HepG2 (cell line): ENCODE measurements around the gene TLE7. TPM values are rescaled to one million over a fixed set of nuclear protein-coding genes. Genes with fewer than 3 reads are reported as not detected.

Source experiments
- DDIT3 ChIP-seq: sonication (generic); formaldehyde crosslinking; IDR thresholded peaks from 2 replicates; pipeline ENCODE4 v1.4.0; 2020; ENCODE audit warnings: mild to moderate bottlenecking, missing genetic modification reagents
- ETV5 ChIP-seq: IDR thresholded peaks from 2 replicates; pipeline ENCODE4 v1.6.1; 2018; ENCODE audit warnings: missing biosample characterization, missing genetic modification reagents, inconsistent platforms, borderline replicate concordance
- MIER2 ChIP-seq: IDR thresholded peaks from 2 replicates; pipeline ENCODE4 v1.6.1; 2016; ENCODE audit warnings: missing biosample characterization, missing genetic modification reagents
- NONO ChIP-seq, 2 experiments: fragments of 450-650 bp in 1 of 2; sonication (generic) in 1 of 2; formaldehyde crosslinking in 1 of 2; IDR thresholded peaks in 1 of 2; conservative IDR thresholded peaks in 1 of 2; 2 replicates each; pipeline versions ENCODE4 v1.6.1 to v1.8.0; 2017 to 2022; ENCODE audit warnings: mild to moderate bottlenecking in 1 of 2, missing genetic modification reagents in 1 of 2, moderate library complexity in 1 of 2
- SOX13 ChIP-seq, 3 experiments: fragments of 450-650 bp in 1 of 3; sonication (generic) in 1 of 3; formaldehyde crosslinking in 1 of 3; IDR thresholded peaks in 2 of 3; conservative IDR thresholded peaks in 1 of 3; 2 replicates each; pipeline versions ENCODE4 v1.5.0 to v1.6.1; 2016 to 2020; ENCODE audit warnings: antibody characterized with exemption in 1 of 3, mild to moderate bottlenecking in 1 of 3, missing compliant biosample characterization in 1 of 3, missing genetic modification reagents in 1 of 3, moderate library complexity in 1 of 3
- SRF ChIP-seq: IDR thresholded peaks from 2 replicates; pipeline ENCODE4 v1.6.1; 2011; ENCODE audit warnings: mild to moderate bottlenecking, low read depth, low read length, moderate library complexity
- TMF1 ChIP-seq: sonication (generic); formaldehyde crosslinking; IDR thresholded peaks from 2 replicates; pipeline ENCODE4 v1.8.1; 2022; ENCODE audit warnings: low read depth, missing genetic modification reagents
- ZFAT ChIP-seq: sonication (generic); formaldehyde crosslinking; conservative IDR thresholded peaks from 2 replicates; pipeline ENCODE4 v1.8.1; 2023; ENCODE audit warnings: missing genetic modification reagents, inconsistent platforms
- ZNF318 ChIP-seq: sonication (generic); formaldehyde crosslinking; IDR thresholded peaks from 2 replicates; pipeline ENCODE4 v1.4.0; 2020; ENCODE audit warnings: mild to moderate bottlenecking, missing genetic modification reagents
- ZNF367 ChIP-seq: sonication (generic); formaldehyde crosslinking; IDR thresholded peaks from 2 replicates; pipeline ENCODE4 v1.4.0; 2020; ENCODE audit warnings: missing genetic modification reagents, borderline replicate concordance
- ZNF772 ChIP-seq: sonication (generic); formaldehyde crosslinking; IDR thresholded peaks from 2 replicates; pipeline ENCODE4 v1.5.0; 2020; ENCODE audit warnings: mild to moderate bottlenecking, missing genetic modification reagents
- ZSCAN12 ChIP-seq: sonication (generic); formaldehyde crosslinking; IDR thresholded peaks from 2 replicates; pipeline ENCODE4 v1.9.0; 2021; ENCODE audit warnings: mild to moderate bottlenecking, missing genetic modification reagents
- polyA plus RNA-seq, 8 experiments: library from polyadenylated mRNA; depleted of rRNA in 3 of 8; stranded (reverse) in 7 of 8; unstranded in 1 of 8; fragments of >200 nt; fragmentation: Illumina TruSeq in 4 of 8; extraction: Trizol in 4 of 8; gene quantifications; 2 replicates each; pipeline versions ENCODE4 v1.2.1 to v1.2.3, GENCODE V29; 2011 to 2016; ENCODE audit warnings: low read depth in 4 of 8, missing spikeins in 1 of 8, mixed read lengths in 1 of 8; ENCODE audit not compliant: insufficient read depth in 1 of 8
- total RNA-seq, 5 experiments: library from RNA; depleted of rRNA; stranded (reverse); fragments of >200 nt; fragmentation: Illumina TruSeq; extraction: Trizol; gene quantifications; 2 replicates each; pipeline ENCODE4 v1.2.3, GENCODE V29; 2016; ENCODE audit warnings: low read depth in 1 of 5
- TF ChIP-seq, protein P1 (sequence below): sonication (generic); formaldehyde crosslinking; IDR thresholded peaks from 2 replicates; pipeline ENCODE4 v1.5.1; 2020; ENCODE audit warnings: mild to moderate bottlenecking, missing genetic modification reagents, moderate library complexity

The TLE7 gene
- total and polyA plus RNA-seq, 2 of the 13 experiments (the other 11 are each of a cell fraction or from before 2014, with no cell fraction given): not detected

DNA sequence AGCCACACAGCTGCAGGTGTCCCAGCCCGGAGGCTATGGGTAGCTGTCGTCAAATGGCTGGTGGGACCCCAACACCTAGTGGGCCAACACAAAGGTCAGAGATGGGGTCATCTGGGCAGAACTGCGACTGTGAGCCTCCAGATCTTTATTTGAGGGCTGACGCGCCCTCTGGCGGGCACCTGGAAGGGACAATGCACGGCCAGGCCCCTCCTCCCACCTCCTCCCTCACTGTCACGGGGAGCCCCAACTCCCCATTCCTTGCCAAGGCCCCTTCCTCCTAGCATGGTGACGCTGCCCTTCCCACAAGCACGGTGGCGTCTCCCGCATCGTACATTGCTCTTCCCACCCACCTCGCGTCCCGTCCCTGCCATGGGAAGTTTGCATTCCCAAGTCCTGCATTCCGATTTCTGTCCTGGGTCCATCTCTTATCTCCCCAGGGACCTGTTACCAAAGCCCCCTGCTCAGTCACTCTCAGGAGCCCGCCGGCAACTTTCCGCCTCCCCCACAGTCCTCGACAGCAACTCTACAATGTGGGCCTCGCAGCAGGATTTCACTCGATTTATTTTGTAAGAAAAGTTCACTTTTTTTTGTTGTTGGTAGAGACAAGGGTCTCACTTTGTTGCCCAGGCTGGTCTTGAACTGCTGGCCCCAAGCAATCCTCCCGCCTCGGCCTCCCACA lies 1.0 kb downstream of the TLE7 start (continued):
- TF ChIP-seq ZNF318 (CRISPR knock-in tag): no peak
- TF ChIP-seq TMF1 (CRISPR knock-in tag): 0 out of 2 replicates have a peak, but pooled peaks have one; percentile 30
- no peak for TF ChIP-seq SOX13 (IDR thresholded peaks at IDR 0.05)
- TF ChIP-seq SOX13 (CRISPR knock-in tag; conservative IDR thresholded peaks at IDR 0.05 in 1 of 2, IDR thresholded peaks at IDR 0.05 in 1 of 2): 0 out of 4 replicates have a peak, but pooled peaks of 1 of the 2 experiments have one; percentile 4
- no peak for TF ChIP-seq ZSCAN12 (CRISPR knock-in tag)
- no peak for TF ChIP-seq DDIT3 (CRISPR knock-in tag)
- TF ChIP-seq SRF: no peak
- no peak for TF ChIP-seq ZNF367 (CRISPR knock-in tag)
- TF ChIP-seq, protein P1, sequence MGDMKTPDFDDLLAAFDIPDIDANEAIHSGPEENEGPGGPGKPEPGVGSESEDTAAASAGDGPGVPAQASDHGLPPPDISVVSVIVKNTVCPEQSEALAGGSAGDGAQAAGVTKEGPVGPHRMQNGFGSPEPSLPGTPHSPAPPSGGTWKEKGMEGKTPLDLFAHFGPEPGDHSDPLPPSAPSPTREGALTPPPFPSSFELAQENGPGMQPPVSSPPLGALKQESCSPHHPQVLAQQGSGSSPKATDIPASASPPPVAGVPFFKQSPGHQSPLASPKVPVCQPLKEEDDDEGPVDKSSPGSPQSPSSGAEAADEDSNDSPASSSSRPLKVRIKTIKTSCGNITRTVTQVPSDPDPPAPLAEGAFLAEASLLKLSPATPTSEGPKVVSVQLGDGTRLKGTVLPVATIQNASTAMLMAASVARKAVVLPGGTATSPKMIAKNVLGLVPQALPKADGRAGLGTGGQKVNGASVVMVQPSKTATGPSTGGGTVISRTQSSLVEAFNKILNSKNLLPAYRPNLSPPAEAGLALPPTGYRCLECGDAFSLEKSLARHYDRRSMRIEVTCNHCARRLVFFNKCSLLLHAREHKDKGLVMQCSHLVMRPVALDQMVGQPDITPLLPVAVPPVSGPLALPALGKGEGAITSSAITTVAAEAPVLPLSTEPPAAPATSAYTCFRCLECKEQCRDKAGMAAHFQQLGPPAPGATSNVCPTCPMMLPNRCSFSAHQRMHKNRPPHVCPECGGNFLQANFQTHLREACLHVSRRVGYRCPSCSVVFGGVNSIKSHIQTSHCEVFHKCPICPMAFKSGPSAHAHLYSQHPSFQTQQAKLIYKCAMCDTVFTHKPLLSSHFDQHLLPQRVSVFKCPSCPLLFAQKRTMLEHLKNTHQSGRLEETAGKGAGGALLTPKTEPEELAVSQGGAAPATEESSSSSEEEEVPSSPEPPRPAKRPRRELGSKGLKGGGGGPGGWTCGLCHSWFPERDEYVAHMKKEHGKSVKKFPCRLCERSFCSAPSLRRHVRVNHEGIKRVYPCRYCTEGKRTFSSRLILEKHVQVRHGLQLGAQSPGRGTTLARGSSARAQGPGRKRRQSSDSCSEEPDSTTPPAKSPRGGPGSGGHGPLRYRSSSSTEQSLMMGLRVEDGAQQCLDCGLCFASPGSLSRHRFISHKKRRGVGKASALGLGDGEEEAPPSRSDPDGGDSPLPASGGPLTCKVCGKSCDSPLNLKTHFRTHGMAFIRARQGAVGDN (CRISPR knock-in tag): no peak
- no peak for TF ChIP-seq ETV5 (CRISPR knock-in tag)
- no peak for TF ChIP-seq MIER2 (CRISPR knock-in tag)
- no peak for TF ChIP-seq ZNF772
- no peak for TF ChIP-seq ZFAT (CRISPR knock-in tag)
- TF ChIP-seq NONO (IDR thresholded peaks at IDR 0.05): no peak
- TF ChIP-seq NONO (CRISPR knock-in tag; conservative IDR thresholded peaks at IDR 0.05): no peak
